Fibroblast of the aortic adventitia (primary cell): ENCODE measurements around the gene RSPRY1. TPM values are rescaled to one million over a fixed set of nuclear protein-coding genes. Genes with fewer than 3 reads are reported as not detected.
"Not testable (repeated sequence)": the region's sequence is repeated elsewhere in the genome, so short reads cannot be mapped to it uniquely, and the experiment has no call there.

Source experiments
- DNase-seq: peaks from one replicate; pipeline ENCODE4 v3.0.0-alpha.2; 2010; ENCODE audit warnings: low read depth
- H3K4me3 ChIP-seq: 2 replicates; pipeline ENCODE4 v1.5.1; 2011; ENCODE audit warnings: low read depth, mild to moderate bottlenecking, control low read depth, low read length, moderate library complexity
- CTCF ChIP-seq: IDR thresholded peaks from 2 replicates; pipeline ENCODE4 v1.5.1; 2011; ENCODE audit warnings: mild to moderate bottlenecking, low read length, control low read depth, inconsistent platforms; ENCODE audit not compliant: insufficient read depth
- total RNA-seq: library from RNA; depleted of rRNA; stranded (reverse); fragments of >200 nt; gene quantifications from 2 replicates; pipeline ENCODE4 v1.2.3, GENCODE V29; 2012; ENCODE audit warnings: low replicate concordance

The RSPRY1 gene
- total RNA-seq, 1 donor = 49.8 TPM

GRCh38 chr16:57266531-57267260, 80.6 kb downstream of the RSPRY1 start:
- no peak for TF ChIP-seq CTCF
- no peak for DNase-seq
- no peak overlapping the region for H3K4me3 ChIP-seq

- not testable (repeated sequence) for H3K4me3 ChIP-seq, DNase-seq
These were observed 81.2 kb downstream of the RSPRY1 start for GRCh38 chr16:57267343-57267742.

- no peak for TF ChIP-seq CTCF
- no peak overlapping the region for H3K4me3 ChIP-seq
- DNase-seq = peak; percentile 68
These were observed 83.0 kb downstream of the RSPRY1 start for GRCh38 chr16:57268804-57269800.

- TF ChIP-seq CTCF = no peak
- no peak for DNase-seq
- no peak overlapping the region for H3K4me3 ChIP-seq
These were observed 84.3 kb downstream of the RSPRY1 start for GRCh38 chr16:57270221-57271062.

- no peak for DNase-seq
- H3K4me3 ChIP-seq = no peak overlapping the region
- TF ChIP-seq CTCF = no peak
These were observed 84.9 kb downstream of the RSPRY1 start for GRCh38 chr16:57271063-57271345.

GRCh38 chr16:57271867-57272495, 85.9 kb downstream of the RSPRY1 start:
- H3K4me3 ChIP-seq = no peak overlapping the region
- TF ChIP-seq CTCF = no peak
- DNase-seq = no peak
